OCI-LY3 (cell line): ENCODE results near the gene IL21.
A peak's percentile ranks its signal among the peaks of the same experiment; 100 is the strongest.

ENCODE experiments used
- H2AFZ ChIP-seq: fragments of 200-600, 300-600 bp; shearing (Covaris generic); 2 replicates; pipeline ENCODE4 v1.6.0; 2014; ENCODE audit warnings: antibody characterized with exemption, low read depth, low read length
- H3K27ac ChIP-seq: fragments of 200-600, 300-600 bp; sonication (generic); 2 replicates; pipeline ENCODE4 v1.5.1; 2014; ENCODE audit warnings: mild to moderate bottlenecking, low read length, moderate library complexity, mixed read lengths
- H3K27me3 ChIP-seq: fragments of 200-600, 300-600 bp; sonication (generic); 2 replicates; pipeline ENCODE4 v1.6.1; 2014; ENCODE audit warnings: low read depth, low read length, mixed read lengths
- H3K36me3 ChIP-seq: fragments of 200-600, 300-600 bp; sonication (generic); replicated peaks from 2 replicates; pipeline ENCODE3; 2014; ENCODE audit warnings: low read depth, low read length, mixed read lengths
- H3K4me1 ChIP-seq: fragments of 300-600, 200-600 bp; sonication (generic); 2 replicates; pipeline ENCODE4 v1.6.1; 2014; ENCODE audit warnings: low read length, mixed read lengths
- H3K4me2 ChIP-seq: fragments of 200-600, 300-600 bp; sonication (generic); 2 replicates; pipeline ENCODE4 v1.6.1; 2014; ENCODE audit warnings: low read length, mixed read lengths
- H3K4me3 ChIP-seq: fragments of 300-600, 200-600 bp; sonication (generic); 2 replicates; pipeline ENCODE4 v1.5.1; 2014; ENCODE audit warnings: antibody characterized with exemption, mild to moderate bottlenecking, low read length, moderate library complexity
- H3K79me2 ChIP-seq: fragments of 300-600, 200-600 bp; shearing (Covaris generic); 2 replicates; pipeline ENCODE4 v1.6.1; 2014; ENCODE audit warnings: mild to moderate bottlenecking, low read length, mixed read lengths
- H3K9ac ChIP-seq: fragments of 300-600, 200-600 bp; shearing (Covaris generic); 2 replicates; pipeline ENCODE4 v1.6.0; 2014; ENCODE audit warnings: mild to moderate bottlenecking, low read length, moderate library complexity
- H3K9me3 ChIP-seq: fragments of 200-600, 300-600 bp; shearing (Covaris generic); 2 replicates; pipeline ENCODE4 v1.6.1; 2014; ENCODE audit warnings: low read length, mixed read lengths; ENCODE audit not compliant: insufficient read depth
- H4K20me1 ChIP-seq: fragments of 200-600, 300-600 bp; sonication (generic); 2 replicates; pipeline ENCODE4 v1.6.1; 2016; ENCODE audit warnings: low read length, mixed read lengths; ENCODE audit not compliant: insufficient read depth
- EZH2phosphoT487 ChIP-seq: fragments of 200-600 bp; shearing (Covaris generic); IDR thresholded peaks from 2 replicates; pipeline ENCODE4 v1.6.1; 2018; ENCODE audit warnings: antibody characterized with exemption, mixed run types, low read depth
- TF ChIP-seq, protein P1 (sequence below): fragments of 200-600, 300-600 bp; sonication (generic); IDR thresholded peaks from 2 replicates; pipeline ENCODE4 v1.5.1; 2014; ENCODE audit warnings: antibody characterized with exemption, low read length, low read depth

The IL21 gene

DNA sequence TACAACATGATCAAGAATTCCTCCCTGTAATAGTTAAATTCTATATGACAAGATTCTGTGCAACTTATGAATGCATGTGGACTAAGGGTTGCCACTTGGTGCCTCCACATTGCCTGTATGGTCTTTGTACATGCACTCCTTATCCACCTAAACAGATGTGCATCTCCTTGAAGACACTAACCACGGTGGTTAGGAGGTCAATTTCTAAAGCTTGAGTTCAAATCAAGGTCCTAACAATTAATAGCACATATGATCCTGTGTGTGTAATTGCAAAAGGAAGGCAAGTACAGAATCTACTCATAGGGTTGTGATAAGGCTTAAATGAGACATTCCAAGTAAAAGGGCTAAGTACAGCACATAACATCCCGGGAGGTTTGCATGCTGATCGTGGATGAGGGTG lies 1.5 kb upstream of the IL21 start:
- Histone ChIP-seq H3K36me3 (no peaks in the 10 kb centered on the region), H3K9me3 (no peaks in the 10 kb centered on the region), H3K27ac (no peak overlapping the region), H4K20me1 (no peaks in the 10 kb centered on the region), H3K4me3 (no peak overlapping the region), H3K27me3 (no peaks in the 10 kb centered on the region), H2AFZ (no peak overlapping the region), H3K4me2 (no peak overlapping the region), H3K4me1 (peaks cover 38% of the 10 kb centered on the region), H3K9ac (no peak overlapping the region), H3K79me2 (no peaks in the 10 kb centered on the region)
- TF ChIP-seq EZH2phosphoT487, result no peak
- TF ChIP-seq, protein P1, sequence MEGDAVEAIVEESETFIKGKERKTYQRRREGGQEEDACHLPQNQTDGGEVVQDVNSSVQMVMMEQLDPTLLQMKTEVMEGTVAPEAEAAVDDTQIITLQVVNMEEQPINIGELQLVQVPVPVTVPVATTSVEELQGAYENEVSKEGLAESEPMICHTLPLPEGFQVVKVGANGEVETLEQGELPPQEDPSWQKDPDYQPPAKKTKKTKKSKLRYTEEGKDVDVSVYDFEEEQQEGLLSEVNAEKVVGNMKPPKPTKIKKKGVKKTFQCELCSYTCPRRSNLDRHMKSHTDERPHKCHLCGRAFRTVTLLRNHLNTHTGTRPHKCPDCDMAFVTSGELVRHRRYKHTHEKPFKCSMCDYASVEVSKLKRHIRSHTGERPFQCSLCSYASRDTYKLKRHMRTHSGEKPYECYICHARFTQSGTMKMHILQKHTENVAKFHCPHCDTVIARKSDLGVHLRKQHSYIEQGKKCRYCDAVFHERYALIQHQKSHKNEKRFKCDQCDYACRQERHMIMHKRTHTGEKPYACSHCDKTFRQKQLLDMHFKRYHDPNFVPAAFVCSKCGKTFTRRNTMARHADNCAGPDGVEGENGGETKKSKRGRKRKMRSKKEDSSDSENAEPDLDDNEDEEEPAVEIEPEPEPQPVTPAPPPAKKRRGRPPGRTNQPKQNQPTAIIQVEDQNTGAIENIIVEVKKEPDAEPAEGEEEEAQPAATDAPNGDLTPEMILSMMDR, result no peak

DNA sequence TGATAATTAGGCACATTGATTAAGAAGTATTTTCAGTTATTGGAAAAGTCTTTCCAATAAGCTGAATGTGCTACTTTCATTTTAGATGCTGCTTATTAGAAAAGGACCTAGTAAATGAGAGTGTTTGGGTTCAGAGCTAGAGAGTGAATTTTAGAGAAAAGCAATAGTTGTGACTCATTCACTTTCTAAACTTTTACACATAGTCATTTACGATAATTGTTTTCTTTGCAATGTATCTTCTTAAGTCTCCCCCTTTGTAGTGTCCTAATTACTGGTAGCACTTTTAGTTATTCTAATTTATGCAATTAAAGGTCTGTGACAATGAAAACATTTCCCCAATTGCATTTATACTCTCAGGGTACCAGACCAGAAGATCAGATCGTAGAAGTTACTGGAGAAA lies 1.3 kb downstream of the IL21 start:
- TF ChIP-seq, protein P1, result no peak
- no peak for TF ChIP-seq EZH2phosphoT487
- H3K36me3 ChIP-seq, result no peaks in the 10 kb centered on the region
- H3K9ac ChIP-seq, result no peak overlapping the region
- no peaks in the 10 kb centered on the region for H3K9me3 ChIP-seq
- H3K27ac ChIP-seq, result no peak overlapping the region
- no peaks in the 10 kb centered on the region for H3K79me2 ChIP-seq
- H3K4me3 ChIP-seq, result no peak overlapping the region
- H4K20me1 ChIP-seq, result no peaks in the 10 kb centered on the region
- no peak overlapping the region for H2AFZ ChIP-seq
- no peaks in the 10 kb centered on the region for H3K27me3 ChIP-seq
- no peak overlapping the region for H3K4me2 ChIP-seq
- peaks cover 48% of the 10 kb centered on the region for H3K4me1 ChIP-seq

DNA sequence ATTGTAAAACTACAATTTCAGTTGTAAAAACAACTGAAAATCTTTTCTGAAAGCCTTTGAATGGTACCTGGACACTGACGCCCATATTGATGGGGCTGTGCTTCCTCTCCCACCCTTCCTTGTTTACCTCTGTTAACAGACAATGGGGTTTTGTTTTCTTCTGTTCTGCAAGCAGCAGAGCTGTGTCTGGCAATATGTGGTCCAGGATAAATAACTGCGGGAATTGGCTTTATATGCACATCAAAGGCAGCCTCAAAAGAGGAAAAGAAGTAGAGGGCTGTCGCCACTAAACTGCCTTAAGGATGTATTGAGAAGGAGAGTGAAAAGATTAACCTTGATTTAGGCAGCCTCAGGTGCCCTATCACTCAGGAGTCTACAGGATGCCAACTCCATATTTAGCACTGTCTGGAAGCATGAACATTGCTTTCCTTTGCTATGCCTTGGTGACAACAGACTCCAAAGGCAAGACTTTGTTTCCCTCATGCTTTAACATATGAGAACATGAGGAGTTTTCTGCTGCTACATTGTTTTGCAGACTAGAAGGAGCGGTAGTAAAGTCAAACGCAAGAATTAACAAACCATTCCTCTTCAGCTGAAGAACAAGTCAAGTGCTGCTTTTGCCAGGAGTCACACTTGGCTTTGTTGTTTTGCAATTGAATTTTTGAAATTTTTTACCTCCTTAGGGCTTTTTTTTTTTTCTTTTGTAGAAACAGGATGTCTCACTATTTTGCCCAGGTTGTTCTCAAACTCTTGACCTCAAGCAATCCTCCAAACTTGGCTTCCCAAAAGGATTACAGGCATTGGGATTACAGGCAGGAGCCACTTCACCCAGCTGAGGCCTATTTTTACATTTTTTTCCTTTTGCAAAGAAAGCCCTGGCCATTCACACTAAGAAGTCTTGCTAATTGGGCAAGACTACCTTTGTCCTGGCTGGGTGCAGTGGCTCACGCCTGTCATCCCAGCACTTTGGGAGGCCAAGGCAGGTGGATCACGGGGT lies 3.0 kb downstream of the IL21 start:
- peak overlapping the region; percentile 62 for H3K4me2 ChIP-seq
- TF ChIP-seq, protein P1, result no peak
- peak overlapping the region; percentile 15; the same call in 1 of the 2 replicates for H3K27ac ChIP-seq
- H3K4me1 ChIP-seq, result peaks cover 41% of the 10 kb centered on the region
- peak overlapping the region; percentile 82 for H2AFZ ChIP-seq
- no peaks in the 10 kb centered on the region for H3K9me3 ChIP-seq
- 0 out of 2 replicates have a peak overlapping the region, but pooled peaks have one; percentile 10 for H3K9ac ChIP-seq
- peak overlapping the region; percentile 24 for H3K4me3 ChIP-seq
- H4K20me1 ChIP-seq, result no peaks in the 10 kb centered on the region
- no peaks in the 10 kb centered on the region for H3K79me2 ChIP-seq
- no peaks in the 10 kb centered on the region for H3K27me3 ChIP-seq
- H3K36me3 ChIP-seq, result no peaks in the 10 kb centered on the region

DNA sequence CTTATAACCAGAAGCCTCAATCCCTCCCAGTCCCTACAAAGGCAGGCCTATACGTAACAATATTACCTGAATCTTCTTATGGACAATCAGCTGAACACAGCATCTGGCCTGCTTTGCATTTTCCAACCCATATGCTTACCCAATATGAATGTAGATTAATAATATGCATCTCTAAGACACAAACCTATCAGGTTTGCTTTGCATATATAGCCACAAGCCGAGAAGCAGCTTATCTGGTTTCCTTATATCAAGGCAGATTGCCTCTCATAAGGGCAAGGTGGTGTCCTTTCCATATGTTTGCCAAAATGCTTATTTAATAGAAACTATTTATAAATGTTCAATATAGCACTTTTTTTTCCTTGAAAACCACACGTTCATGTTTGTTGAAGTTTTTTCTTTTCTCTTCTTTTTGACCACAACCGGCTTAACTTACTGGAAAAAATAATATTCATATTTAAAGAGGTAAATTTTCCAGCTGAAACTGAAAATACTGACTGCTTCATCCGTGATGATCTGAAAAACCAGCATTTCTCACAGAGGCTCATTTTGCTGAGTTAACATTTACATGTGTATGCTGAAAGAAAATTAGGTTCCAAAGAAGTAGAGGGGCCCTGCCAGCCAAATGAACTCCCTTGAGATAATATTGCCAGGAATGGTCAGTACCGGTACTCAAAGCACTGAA lies 3.8 kb downstream of the IL21 start:
- TF ChIP-seq, protein P1, result no peak
- no peak for TF ChIP-seq EZH2phosphoT487
- peak overlapping the region; percentile 62 for H3K4me2 ChIP-seq
- H3K4me1 ChIP-seq, result peaks cover 40% of the 10 kb centered on the region
- H3K79me2 ChIP-seq, result no peaks in the 10 kb centered on the region
- peak overlapping the region; percentile 15; the same call in 1 of the 2 replicates for H3K27ac ChIP-seq
- no peaks in the 10 kb centered on the region for H3K36me3 ChIP-seq
- peak overlapping the region; percentile 24 for H3K4me3 ChIP-seq
- H2AFZ ChIP-seq, result peak overlapping the region; percentile 82
- H3K9ac ChIP-seq, result 0 out of 2 replicates have a peak overlapping the region, but pooled peaks have one; percentile 10
- no peaks in the 10 kb centered on the region for H3K9me3 ChIP-seq
- H4K20me1 ChIP-seq, result no peaks in the 10 kb centered on the region
- H3K27me3 ChIP-seq, result no peaks in the 10 kb centered on the region
